K562 (cell line): ENCODE data around the gene TNIK. TPM values are rescaled to one million over a fixed set of nuclear protein-coding genes. Genes with fewer than 3 reads are reported as not detected.

Experiments
- BCL6 ChIP-seq: fragments of 250-450 bp; sonication (Bioruptor Pico); IDR thresholded peaks from 2 replicates; pipeline ENCODE4 v1.4.0; 2020
- BRD4 ChIP-seq: fragments of 200-600 bp; sonication (generic); IDR thresholded peaks from 2 replicates; pipeline ENCODE4 v1.6.1; 2017; ENCODE audit warnings: inconsistent platforms
- CC2D1A ChIP-seq: fragments of 450-650 bp; IDR thresholded peaks from 2 replicates; pipeline ENCODE4 v1.6.1; 2017; ENCODE audit warnings: mild to moderate bottlenecking
- DPF2 ChIP-seq: fragments of 450-650 bp; IDR thresholded peaks from 2 replicates; pipeline ENCODE4 v1.6.1; 2016
- ETV5 ChIP-seq: sonication (generic); formaldehyde crosslinking; IDR thresholded peaks from 2 replicates; pipeline ENCODE4 v1.4.0; 2020; ENCODE audit warnings: low read depth, mild to moderate bottlenecking, missing genetic modification reagents
- FOSL1 ChIP-seq: fragments of 200-800 bp; sonication (Bioruptor generic); conservative IDR thresholded peaks from 2 replicates; pipeline ENCODE4 v1.6.1; 2016; ENCODE audit warnings: missing genetic modification characterization, missing compliant biosample characterization
- GABPB1 ChIP-seq: sonication (generic); formaldehyde crosslinking; IDR thresholded peaks from 2 replicates; pipeline ENCODE4 v1.8.0; 2022; ENCODE audit warnings: mild to moderate bottlenecking, missing genetic modification reagents
- ILF3 ChIP-seq: fragments of 450-650 bp; IDR thresholded peaks from 2 replicates; pipeline ENCODE4 v1.6.1; 2018; ENCODE audit warnings: antibody characterized with exemption, mild to moderate bottlenecking, moderate library complexity, borderline replicate concordance
- MIER1 ChIP-seq: fragments of 450-650 bp; IDR thresholded peaks from 2 replicates; pipeline ENCODE4 v1.6.1; 2016; ENCODE audit warnings: antibody characterized with exemption, mild to moderate bottlenecking, low read depth
- PHF20 ChIP-seq: fragments of 450-650 bp; IDR thresholded peaks from 2 replicates; pipeline ENCODE4 v1.6.1; 2018; ENCODE audit not compliant: partially characterized antibody
- RBM39 ChIP-seq: fragments of 200-400 bp; formaldehyde crosslinking; optimal IDR thresholded peaks from 2 replicates; pipeline ENCODE3; 2018; ENCODE audit warnings: low read depth, low read length
- SPI1 ChIP-seq: IDR thresholded peaks from 2 replicates; pipeline ENCODE4 v1.6.1; 2011; ENCODE audit warnings: low read depth, low read length, control low read depth, borderline replicate concordance
- TBL1XR1 ChIP-seq, 2 experiments: IDR thresholded peaks; 2 replicates each; pipeline ENCODE4 v1.6.1; 2012; ENCODE audit warnings: improper control_type of control experiment in 2 of 2, low read length in 2 of 2, mild to moderate bottlenecking in 1 of 2
- ZC3H11A ChIP-seq: IDR thresholded peaks from 2 replicates; pipeline ENCODE4 v1.6.1; 2012; ENCODE audit warnings: low read depth, low read length, improper control_type of control experiment
- ZC3H4 ChIP-seq: sonication (generic); formaldehyde crosslinking; IDR thresholded peaks from 2 replicates; pipeline ENCODE4 v1.9.0; 2021; ENCODE audit warnings: missing genetic modification reagents, borderline replicate concordance
- ZNF184 ChIP-seq: sonication (generic); formaldehyde crosslinking; IDR thresholded peaks from 2 replicates; pipeline ENCODE4 v1.5.0; 2020; ENCODE audit warnings: missing genetic modification reagents
- ZNF766 ChIP-seq: fragments of 200-800 bp; sonication (Bioruptor generic); conservative IDR thresholded peaks from 2 replicates; pipeline ENCODE4 v1.6.1; 2016; ENCODE audit warnings: missing genetic modification characterization, missing compliant biosample characterization
- polyA plus RNA-seq, 8 experiments: library from polyadenylated mRNA; depleted of rRNA in 4 of 8; stranded (reverse) in 5 of 8; unstranded in 3 of 8; fragments of >200 nt; fragmentation: Nextera tagmentation in 2 of 8; fragmentation: Illumina TruSeq in 1 of 8; extraction: Ambion mirVana in 2 of 8; extraction: Trizol in 1 of 8; gene quantifications; 2 replicates each; pipeline versions ENCODE4 v1.2.1 to v1.2.3, GENCODE V29; 2011 to 2014; ENCODE audit warnings: inconsistent platforms in 1 of 8, missing spikeins in 1 of 8
- total RNA-seq, 7 experiments: library from RNA; depleted of rRNA in 6 of 7; stranded (reverse); fragments of >200 nt in 6 of 7; fragmentation: Illumina TruSeq in 2 of 7; extraction: Trizol in 2 of 7; gene quantifications; 2 replicates each; pipeline versions ENCODE4 v1.2.1 to v1.2.3, GENCODE V29; 2011 to 2021; ENCODE audit warnings: low replicate concordance in 1 of 7
- TF ChIP-seq, protein P1 (sequence below): fragments of 450-650 bp; formaldehyde crosslinking; IDR thresholded peaks from 2 replicates; pipeline ENCODE4 v1.4.0; 2020; ENCODE audit warnings: mild to moderate bottlenecking, moderate library complexity
- TF ChIP-seq, protein P2 (sequence below): fragments of 450-650 bp; IDR thresholded peaks from 2 replicates; pipeline ENCODE4 v1.6.1; 2014; ENCODE audit warnings: low read depth, mild to moderate bottlenecking, moderate library complexity, borderline replicate concordance
- TF ChIP-seq, protein P3 (sequence below): sonication (generic); formaldehyde crosslinking; IDR thresholded peaks from 2 replicates; pipeline ENCODE4 v1.8.1; 2022; ENCODE audit warnings: missing genetic modification reagents

Gene TNIK
- total and polyA plus RNA-seq, 9 of the 15 experiments (the other 6 are each of a cell fraction or from before 2014, with no cell fraction given), result 6.6 to 39.0 (median 24.7) TPM

DNA sequence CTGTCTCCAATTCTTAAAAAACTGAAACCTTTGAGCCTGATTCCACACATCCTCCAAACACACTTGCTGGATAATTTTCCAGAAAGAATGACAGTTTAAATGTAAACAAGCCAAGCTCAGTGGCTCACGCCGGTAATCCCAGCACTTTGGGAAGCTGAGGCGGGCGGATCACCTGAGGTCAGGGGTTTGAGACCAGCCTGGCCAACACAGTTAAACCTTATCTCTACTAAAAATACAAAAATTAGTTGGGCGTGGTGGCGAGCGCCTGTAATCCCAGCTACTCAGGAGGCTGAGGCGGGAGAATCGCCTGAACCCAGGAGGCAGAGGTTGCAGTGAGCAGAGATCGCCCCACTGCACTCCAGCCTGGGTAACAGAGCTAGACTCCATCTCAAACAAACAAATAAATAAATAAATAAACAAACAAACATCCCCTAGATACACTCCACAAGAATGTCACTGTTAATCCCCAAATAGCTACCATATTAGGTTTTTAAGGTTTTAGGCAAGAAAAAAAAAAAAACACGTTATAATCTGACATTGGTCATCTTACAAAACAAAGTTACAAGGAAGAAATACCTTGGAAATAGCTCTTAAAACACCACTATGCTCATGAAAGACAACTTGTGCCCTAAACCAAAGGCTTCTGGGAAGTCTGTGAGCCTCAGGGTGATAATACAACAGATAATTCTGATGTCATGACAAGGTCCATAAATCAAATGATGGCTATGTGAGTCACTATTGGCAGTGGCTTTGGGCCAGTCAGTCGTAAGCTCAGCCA is 13.2 kb downstream of the TNIK start (continued):
- TF ChIP-seq, protein P1, sequence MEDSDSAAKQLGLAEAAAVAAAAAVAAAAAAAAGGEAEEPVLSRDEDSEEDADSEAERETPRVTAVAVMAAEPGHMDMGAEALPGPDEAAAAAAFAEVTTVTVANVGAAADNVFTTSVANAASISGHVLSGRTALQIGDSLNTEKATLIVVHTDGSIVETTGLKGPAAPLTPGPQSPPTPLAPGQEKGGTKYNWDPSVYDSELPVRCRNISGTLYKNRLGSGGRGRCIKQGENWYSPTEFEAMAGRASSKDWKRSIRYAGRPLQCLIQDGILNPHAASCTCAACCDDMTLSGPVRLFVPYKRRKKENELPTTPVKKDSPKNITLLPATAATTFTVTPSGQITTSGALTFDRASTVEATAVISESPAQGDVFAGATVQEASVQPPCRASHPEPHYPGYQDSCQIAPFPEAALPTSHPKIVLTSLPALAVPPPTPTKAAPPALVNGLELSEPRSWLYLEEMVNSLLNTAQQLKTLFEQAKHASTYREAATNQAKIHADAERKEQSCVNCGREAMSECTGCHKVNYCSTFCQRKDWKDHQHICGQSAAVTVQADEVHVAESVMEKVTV (CRISPR knock-in tag), result no peak
- TF ChIP-seq TBL1XR1 (IDR thresholded peaks at IDR 0.05; ENCODE audit: low read length in 2 of 2), result 0 out of 4 replicates have a peak, but pooled peaks of 1 of the 2 experiments have one; percentile 29
- no peak for TF ChIP-seq SPI1
- no peak for TF ChIP-seq ETV5 (CRISPR knock-in tag)
- no peak for TF ChIP-seq MIER1
- TF ChIP-seq GABPB1 (CRISPR knock-in tag), result 0 out of 2 replicates have a peak, but pooled peaks have one; percentile 24
- TF ChIP-seq FOSL1 (tag), result peak; percentile 98
- TF ChIP-seq ZNF184 (CRISPR knock-in tag), result no peak
- TF ChIP-seq, protein P2, sequence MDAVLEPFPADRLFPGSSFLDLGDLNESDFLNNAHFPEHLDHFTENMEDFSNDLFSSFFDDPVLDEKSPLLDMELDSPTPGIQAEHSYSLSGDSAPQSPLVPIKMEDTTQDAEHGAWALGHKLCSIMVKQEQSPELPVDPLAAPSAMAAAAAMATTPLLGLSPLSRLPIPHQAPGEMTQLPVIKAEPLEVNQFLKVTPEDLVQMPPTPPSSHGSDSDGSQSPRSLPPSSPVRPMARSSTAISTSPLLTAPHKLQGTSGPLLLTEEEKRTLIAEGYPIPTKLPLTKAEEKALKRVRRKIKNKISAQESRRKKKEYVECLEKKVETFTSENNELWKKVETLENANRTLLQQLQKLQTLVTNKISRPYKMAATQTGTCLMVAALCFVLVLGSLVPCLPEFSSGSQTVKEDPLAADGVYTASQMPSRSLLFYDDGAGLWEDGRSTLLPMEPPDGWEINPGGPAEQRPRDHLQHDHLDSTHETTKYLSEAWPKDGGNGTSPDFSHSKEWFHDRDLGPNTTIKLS, result no peak
- TF ChIP-seq ZC3H4 (CRISPR knock-in tag), result no peak
- TF ChIP-seq DPF2, result peak; percentile 93
- no peak for TF ChIP-seq PHF20
- no peak for TF ChIP-seq ZC3H11A
- peak; percentile 60; the same call in 1 of the 2 replicates for TF ChIP-seq BCL6 (CRISPR knock-in tag)
- TF ChIP-seq CC2D1A, result peak; percentile 95; the same call in 1 of the 2 replicates
- no peak for TF ChIP-seq ILF3
- no peak for TF ChIP-seq BRD4
- TF ChIP-seq, protein P3, sequence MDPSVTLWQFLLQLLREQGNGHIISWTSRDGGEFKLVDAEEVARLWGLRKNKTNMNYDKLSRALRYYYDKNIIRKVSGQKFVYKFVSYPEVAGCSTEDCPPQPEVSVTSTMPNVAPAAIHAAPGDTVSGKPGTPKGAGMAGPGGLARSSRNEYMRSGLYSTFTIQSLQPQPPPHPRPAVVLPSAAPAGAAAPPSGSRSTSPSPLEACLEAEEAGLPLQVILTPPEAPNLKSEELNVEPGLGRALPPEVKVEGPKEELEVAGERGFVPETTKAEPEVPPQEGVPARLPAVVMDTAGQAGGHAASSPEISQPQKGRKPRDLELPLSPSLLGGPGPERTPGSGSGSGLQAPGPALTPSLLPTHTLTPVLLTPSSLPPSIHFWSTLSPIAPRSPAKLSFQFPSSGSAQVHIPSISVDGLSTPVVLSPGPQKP (CRISPR knock-in tag), result no peak
- peak; percentile 73; the same call in 1 of the 2 replicates for TF ChIP-seq ZNF766 (CRISPR knock-in tag)
- TF ChIP-seq RBM39, result no peak
